Mesenchymal stem cell (in vitro differentiated cells and primary cell): ENCODE results near the gene NKX2-4.
"Not testable (repeated sequence)": the region's sequence is repeated elsewhere in the genome, so short reads cannot be mapped to it uniquely, and the experiment has no call there.

Experiments
- DNase-seq: peaks from one replicate; pipeline ENCODE4 v3.0.0-alpha.2; 2013
- H2AFZ ChIP-seq: one replicate; pipeline ENCODE4 v1.6.1; 2013; ENCODE audit warnings: low read depth, mild to moderate bottlenecking, control low read depth, inconsistent platforms, low read length, moderate library complexity
- H2AK5ac ChIP-seq: 2 replicates; pipeline ENCODE4 v1.6.1; 2013; ENCODE audit warnings: low read length, moderate library complexity, mild to moderate bottlenecking, inconsistent platforms; ENCODE audit not compliant: severe bottlenecking
- H2BK120ac ChIP-seq: one replicate; pipeline ENCODE4 v1.6.1; 2013; ENCODE audit warnings: low read depth, mild to moderate bottlenecking, inconsistent platforms, low read length, moderate library complexity
- H2BK12ac ChIP-seq, 2 experiments: one replicate each; pipeline ENCODE4 v1.6.1; 2013; ENCODE audit warnings: inconsistent platforms in 2 of 2, low read length in 2 of 2, mild to moderate bottlenecking in 2 of 2, moderate library complexity in 2 of 2, control low read depth in 1 of 2
- H2BK15ac ChIP-seq: one replicate; pipeline ENCODE4 v1.6.1; 2013; ENCODE audit warnings: mild to moderate bottlenecking, low read depth, inconsistent platforms; ENCODE audit not compliant: poor library complexity, severe bottlenecking
- H2BK5ac ChIP-seq: 2 replicates; pipeline ENCODE4 v1.6.1; 2013; ENCODE audit warnings: low read depth, mild to moderate bottlenecking, low read length, control low read depth, inconsistent platforms; ENCODE audit not compliant: poor library complexity, severe bottlenecking
- H3K14ac ChIP-seq, 2 experiments: one replicate each; pipeline ENCODE4 v1.6.1; 2013; ENCODE audit warnings: inconsistent platforms in 2 of 2, low read length in 2 of 2, control low read depth in 1 of 2, mild to moderate bottlenecking in 1 of 2, moderate library complexity in 1 of 2
- H3K18ac ChIP-seq, 2 experiments: one replicate each; pipeline ENCODE4 v1.6.1; 2013; ENCODE audit warnings: inconsistent platforms in 2 of 2, low read length in 2 of 2, control low read depth in 1 of 2, low read depth in 1 of 2, mild to moderate bottlenecking in 1 of 2
- H3K23ac ChIP-seq, 2 experiments: one replicate each; pipeline ENCODE4 v1.6.1; 2013; ENCODE audit warnings: inconsistent platforms in 2 of 2, low read length in 2 of 2, mild to moderate bottlenecking in 2 of 2, moderate library complexity in 2 of 2, control low read depth in 1 of 2
- H3K27ac ChIP-seq: 2 replicates; pipeline ENCODE4 v1.5.1; 2013; ENCODE audit warnings: mild to moderate bottlenecking, moderate library complexity, low read length, control low read depth, inconsistent platforms; ENCODE audit not compliant: poor library complexity, severe bottlenecking
- H3K27me3 ChIP-seq, 2 experiments: 2 replicates each; pipeline versions ENCODE4 v1.6.1 to v1.7.0; 2013; ENCODE audit warnings: low read length in 2 of 2, mild to moderate bottlenecking in 2 of 2, moderate library complexity in 2 of 2, control low read depth in 1 of 2, inconsistent platforms in 1 of 2; ENCODE audit not compliant: control insufficient read depth in 1 of 2, insufficient read depth in 1 of 2
- H3K36me3 ChIP-seq, 2 experiments: 2 replicates each; pipeline versions ENCODE4 v1.6.1 to v1.7.0; 2013; ENCODE audit warnings: low read length in 2 of 2, control low read depth in 1 of 2, inconsistent platforms in 1 of 2, low read depth in 1 of 2, mild to moderate bottlenecking in 1 of 2; ENCODE audit not compliant: insufficient read depth in 2 of 2, control insufficient read depth in 1 of 2
- H3K4ac ChIP-seq, 2 experiments: one replicate each; pipeline ENCODE4 v1.6.1; 2013; ENCODE audit warnings: inconsistent platforms in 2 of 2, low read length in 2 of 2, mild to moderate bottlenecking in 2 of 2, moderate library complexity in 2 of 2, control low read depth in 1 of 2, low read depth in 1 of 2
- H3K4me1 ChIP-seq: 2 replicates; pipeline ENCODE4 v1.6.1; 2013; ENCODE audit warnings: low read depth, low read length, control low read depth; ENCODE audit not compliant: control insufficient read depth, insufficient read depth
- H3K4me2 ChIP-seq: 2 replicates; pipeline ENCODE4 v1.6.1; 2013; ENCODE audit warnings: low read length, mild to moderate bottlenecking, inconsistent platforms; ENCODE audit not compliant: poor library complexity, severe bottlenecking
- H3K4me3 ChIP-seq, 2 experiments: 2 replicates each; pipeline versions ENCODE4 v1.5.1 to v1.7.0; 2013; ENCODE audit warnings: low read length in 2 of 2, mild to moderate bottlenecking in 2 of 2, control low read depth in 1 of 2, low read depth in 1 of 2; ENCODE audit not compliant: insufficient read depth in 1 of 2
- H3K79me1 ChIP-seq: replicated peaks from 2 replicates; pipeline ENCODE4 v1.6.1; 2013; ENCODE audit warnings: mild to moderate bottlenecking, control low read depth, low read length, inconsistent platforms; ENCODE audit not compliant: poor library complexity, severe bottlenecking
- H3K9ac ChIP-seq: 2 replicates; pipeline ENCODE4 v1.7.0; 2013; ENCODE audit warnings: mild to moderate bottlenecking, low read length, moderate library complexity
- H3K9me3 ChIP-seq: 2 replicates; pipeline ENCODE4 v1.7.0; 2013; ENCODE audit warnings: mild to moderate bottlenecking, low read length; ENCODE audit not compliant: control insufficient read depth
- H4K8ac ChIP-seq: one replicate; pipeline ENCODE4 v1.6.1; 2013; ENCODE audit warnings: inconsistent platforms, mild to moderate bottlenecking, low read length, moderate library complexity
- H4K91ac ChIP-seq: one replicate; pipeline ENCODE4 v1.6.1; 2013; ENCODE audit warnings: mild to moderate bottlenecking, low read length, inconsistent platforms
- WGBS: methylation state at CpG from one replicate; pipeline ENCODE4 v1.1.7; 2013; ENCODE audit warnings: mixed read lengths; 5-methylcytosine and 5-hydroxymethylcytosine counted together

NKX2-4 gene

DNA sequence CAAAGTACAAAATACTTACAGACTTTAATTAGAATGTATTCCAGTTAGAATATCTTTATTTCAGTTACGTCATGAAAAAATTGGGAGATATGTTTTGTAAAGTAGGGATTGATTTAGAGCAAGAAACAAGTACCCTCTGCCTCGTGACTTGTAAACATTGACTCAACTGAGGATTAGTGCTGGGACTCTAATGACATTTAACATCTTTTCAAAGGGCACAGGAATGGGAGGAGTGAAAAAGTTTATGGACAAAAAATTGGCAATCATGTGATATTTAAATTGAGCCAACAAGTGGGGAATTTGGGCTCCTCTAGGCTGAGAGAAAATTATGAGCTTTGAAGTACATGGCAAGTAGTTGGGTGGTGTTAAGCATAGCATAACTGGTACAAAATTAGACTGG is 25.3 kb downstream of the NKX2-4 start:
- no peak overlapping the region for H2BK120ac ChIP-seq
- peaks cover 3 to 59% of the 10 kb centered on the region in 2 experiments for H3K36me3 ChIP-seq
- H4K91ac ChIP-seq, result no peak overlapping the region
- H2AK5ac ChIP-seq, result no peak overlapping the region
- H2BK5ac ChIP-seq, result no peak overlapping the region
- H2AFZ ChIP-seq, result no peak overlapping the region
- no peak overlapping the region for H2BK12ac ChIP-seq
- H3K9ac ChIP-seq, result no peak overlapping the region
- no peak for DNase-seq
- H3K27ac ChIP-seq, result no peak overlapping the region
- no peak overlapping the region for H2BK15ac ChIP-seq
- H3K9me3 ChIP-seq, result no peaks in the 10 kb centered on the region
- no peak overlapping the region for H4K8ac ChIP-seq
- H3K4me2 ChIP-seq, result no peak overlapping the region
- no peak overlapping the region for H3K18ac ChIP-seq
- no peak overlapping the region for H3K14ac ChIP-seq
- H3K27me3 ChIP-seq, result no peaks in the 10 kb centered on the region
- H3K4ac ChIP-seq, result no peak overlapping the region
- 94% methylated on average over 2 of the region's 2 CpGs for WGBS
- no peak overlapping the region for H3K4me3 ChIP-seq
- no peak overlapping the region for H3K23ac ChIP-seq
- H3K79me1 ChIP-seq, result peaks cover 12% of the 10 kb centered on the region
- no peaks in the 10 kb centered on the region for H3K4me1 ChIP-seq

DNA sequence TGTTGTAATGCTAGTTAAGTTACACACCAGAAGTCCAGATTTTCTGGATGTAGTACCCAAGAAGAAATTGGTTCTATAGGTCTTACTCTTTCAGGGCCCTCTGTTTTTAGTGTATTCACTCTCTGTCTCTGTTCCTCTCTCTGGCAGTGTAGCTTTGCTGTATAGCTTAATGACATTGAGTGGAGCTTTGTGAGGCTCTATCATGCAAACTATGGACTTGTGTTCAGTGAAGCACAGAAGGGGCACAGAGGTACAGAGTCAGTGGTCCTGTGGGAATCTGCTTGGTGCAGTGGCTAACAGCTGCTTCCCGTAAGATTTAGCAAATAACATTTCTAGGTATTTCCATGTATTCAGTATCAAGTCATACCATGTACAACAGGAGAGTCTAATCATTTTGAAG is 26.1 kb downstream of the NKX2-4 start:
- Histone ChIP-seq H2BK120ac (no peak overlapping the region), H4K8ac (no peak overlapping the region), H3K18ac (no peak overlapping the region), H3K4me2 (no peak overlapping the region), H3K27ac (no peak overlapping the region), H2AFZ (no peak overlapping the region), H3K4ac (no peak overlapping the region), H3K14ac (no peak overlapping the region), H2AK5ac (no peak overlapping the region), H3K9me3 (no peaks in the 10 kb centered on the region), H3K4me3 (no peak overlapping the region), H3K9ac (no peak overlapping the region), H2BK15ac (no peak overlapping the region), H3K4me1 (no peaks in the 10 kb centered on the region), H3K27me3 (no peaks in the 10 kb centered on the region), H2BK5ac (no peak overlapping the region), H2BK12ac (no peak overlapping the region), H3K36me3 (peaks cover 5 to 62% of the 10 kb centered on the region in 2 experiments), H3K23ac (no peak overlapping the region), H4K91ac (no peak overlapping the region), H3K79me1 (peaks cover 10% of the 10 kb centered on the region)
- DNase-seq, result no peak
- WGBS, result 100% methylated on average over 1 of the region's 1 CpG

DNA sequence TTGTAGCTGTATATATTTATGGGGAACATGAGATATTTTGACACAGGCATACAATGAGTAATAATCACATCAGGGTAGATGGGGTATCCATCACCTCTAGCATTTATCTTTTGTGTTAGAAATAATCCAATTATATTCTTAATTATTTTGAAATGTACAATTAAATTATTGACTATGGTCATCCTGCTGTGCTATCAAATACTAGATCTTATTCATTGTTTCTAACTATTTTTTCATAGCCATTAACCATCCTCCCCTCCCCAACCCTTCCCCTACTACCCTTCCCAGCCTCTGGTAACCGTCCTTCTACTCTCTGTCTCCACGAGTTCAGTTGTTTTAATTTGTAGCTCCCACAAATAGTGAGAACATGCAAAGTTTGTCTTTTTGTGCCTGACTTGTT is 28.5 kb downstream of the NKX2-4 start:
- no peak overlapping the region for H2BK120ac ChIP-seq
- H3K23ac ChIP-seq, result no peak overlapping the region
- no peak overlapping the region for H2BK15ac ChIP-seq
- no peak for DNase-seq
- H3K27ac ChIP-seq, result no peak overlapping the region
- no peak overlapping the region for H2AK5ac ChIP-seq
- no peak overlapping the region for H4K91ac ChIP-seq
- no peak overlapping the region for H3K18ac ChIP-seq
- WGBS, result 50% methylated on average over 2 of the region's 2 CpGs
- H3K9ac ChIP-seq, result no peak overlapping the region
- H3K36me3 ChIP-seq, result peaks cover 6 to 77% of the 10 kb centered on the region in 2 experiments
- H3K9me3 ChIP-seq, result no peaks in the 10 kb centered on the region
- H3K14ac ChIP-seq, result no peak overlapping the region
- no peak overlapping the region for H2AFZ ChIP-seq
- H3K27me3 ChIP-seq, result no peaks in the 10 kb centered on the region
- H3K4me3 ChIP-seq, result no peak overlapping the region
- no peak overlapping the region for H2BK5ac ChIP-seq
- H2BK12ac ChIP-seq, result no peak overlapping the region
- H4K8ac ChIP-seq, result no peak overlapping the region
- H3K4me2 ChIP-seq, result no peak overlapping the region
- no peak overlapping the region for H3K4ac ChIP-seq
- H3K79me1 ChIP-seq, result peaks cover 14% of the 10 kb centered on the region
- no peaks in the 10 kb centered on the region for H3K4me1 ChIP-seq

- not testable (repeated sequence) for H2BK15ac ChIP-seq, H3K4me1 ChIP-seq, H3K4me3 ChIP-seq, H3K9me3 ChIP-seq, H3K9ac ChIP-seq, H3K14ac ChIP-seq, H4K8ac ChIP-seq, H4K91ac ChIP-seq, H2AFZ ChIP-seq, H3K23ac ChIP-seq, H3K27ac ChIP-seq, H2BK12ac ChIP-seq, DNase-seq, H3K18ac ChIP-seq, H2BK120ac ChIP-seq, H3K4me2 ChIP-seq, H3K4ac ChIP-seq, H2BK5ac ChIP-seq, H3K27me3 ChIP-seq, H2AK5ac ChIP-seq
- 95% methylated on average over 9 of the region's 9 CpGs for WGBS
- Histone ChIP-seq H3K36me3 (peaks cover 11 to 89% of the 10 kb centered on the region in 2 experiments), H3K79me1 (peaks cover 20% of the 10 kb centered on the region)
These were observed 31.1 kb downstream of the NKX2-4 start for GRCh38 chr20:21366273-21366672.
